Progenitor cell of endocrine pancreas (in vitro differentiated cells): Measurements from ENCODE around the gene MEX3A. TPM values are rescaled to one million over a fixed set of nuclear protein-coding genes. Genes with fewer than 3 reads are reported as not detected.
A peak's percentile ranks its signal among the peaks of the same experiment; 100 is the strongest.
"Not testable (repeated sequence)": the region's sequence is repeated elsewhere in the genome, so short reads cannot be mapped to it uniquely, and the experiment has no call there.

ENCODE experiments used
- DNase-seq: peaks from one replicate; pipeline ENCODE4 v3.0.0; 2021; ENCODE audit warnings: low spot score; ENCODE audit not compliant: unreplicated experiment
- H3K27ac Mint-ChIP-seq: 2 replicates; pipeline ENCODE4 v1.8.0; 2021; ENCODE audit warnings: mild to moderate bottlenecking, moderate library complexity, mixed read lengths
- H3K27me3 Mint-ChIP-seq: 2 replicates; pipeline ENCODE4 v1.8.0; 2021; ENCODE audit warnings: mixed read lengths
- H3K36me3 Mint-ChIP-seq: 2 replicates; pipeline ENCODE4 v1.8.0; 2022; ENCODE audit warnings: mixed read lengths; ENCODE audit not compliant: insufficient read depth
- H3K4me1 Mint-ChIP-seq: 2 replicates; pipeline ENCODE4 v1.8.0; 2021; ENCODE audit warnings: low read depth, mixed read lengths
- H3K4me3 Mint-ChIP-seq: 2 replicates; pipeline ENCODE4 v1.8.0; 2021; ENCODE audit warnings: low read depth, mild to moderate bottlenecking, moderate library complexity, mixed read lengths
- H3K9me3 Mint-ChIP-seq: 2 replicates; pipeline ENCODE4 v1.8.0; 2021; ENCODE audit warnings: low read depth, mixed read lengths
- total RNA-seq: library from RNA; stranded (reverse); gene quantifications from 2 replicates; pipeline ENCODE4 v1.2.1, GENCODE V29; 2021
- TF ChIP-seq, protein P1 (sequence below): fragments of 200-600 bp; sonication (generic); IDR thresholded peaks from one replicate; pipeline ENCODE4 v1.5.0; 2021; ENCODE audit warnings: antibody characterized with exemption, mild to moderate bottlenecking; ENCODE audit not compliant: unreplicated experiment

Gene MEX3A
- total RNA-seq, 1 donor from 2014 or later = 112 TPM

DNA sequence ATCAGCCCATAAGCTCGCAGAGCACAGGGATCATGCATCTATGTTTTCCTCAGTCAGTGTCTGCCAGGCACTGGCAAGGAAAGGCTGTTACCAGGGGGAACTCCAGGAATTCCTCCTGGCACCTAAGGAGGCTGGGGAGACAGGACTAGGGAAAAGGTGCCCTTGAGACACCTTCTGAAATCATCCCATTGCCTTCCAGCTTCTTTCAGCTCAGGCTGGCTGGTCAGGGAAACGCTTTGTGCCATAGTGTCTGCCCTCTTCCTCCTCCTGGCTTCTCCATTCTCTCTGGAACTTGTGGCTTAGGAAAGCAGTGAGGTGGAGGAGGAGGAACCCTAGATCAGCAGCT, 46.0 kb upstream of the MEX3A start:
- H3K27ac Mint-ChIP-seq = peak overlapping the region; percentile 52
- no peak overlapping the region for H3K4me3 Mint-ChIP-seq
- H3K27me3 Mint-ChIP-seq = no peaks in the 10 kb centered on the region
- peaks cover 22% of the 10 kb centered on the region for H3K4me1 Mint-ChIP-seq
- H3K36me3 Mint-ChIP-seq = peaks cover 7% of the 10 kb centered on the region
- TF ChIP-seq, protein P1, sequence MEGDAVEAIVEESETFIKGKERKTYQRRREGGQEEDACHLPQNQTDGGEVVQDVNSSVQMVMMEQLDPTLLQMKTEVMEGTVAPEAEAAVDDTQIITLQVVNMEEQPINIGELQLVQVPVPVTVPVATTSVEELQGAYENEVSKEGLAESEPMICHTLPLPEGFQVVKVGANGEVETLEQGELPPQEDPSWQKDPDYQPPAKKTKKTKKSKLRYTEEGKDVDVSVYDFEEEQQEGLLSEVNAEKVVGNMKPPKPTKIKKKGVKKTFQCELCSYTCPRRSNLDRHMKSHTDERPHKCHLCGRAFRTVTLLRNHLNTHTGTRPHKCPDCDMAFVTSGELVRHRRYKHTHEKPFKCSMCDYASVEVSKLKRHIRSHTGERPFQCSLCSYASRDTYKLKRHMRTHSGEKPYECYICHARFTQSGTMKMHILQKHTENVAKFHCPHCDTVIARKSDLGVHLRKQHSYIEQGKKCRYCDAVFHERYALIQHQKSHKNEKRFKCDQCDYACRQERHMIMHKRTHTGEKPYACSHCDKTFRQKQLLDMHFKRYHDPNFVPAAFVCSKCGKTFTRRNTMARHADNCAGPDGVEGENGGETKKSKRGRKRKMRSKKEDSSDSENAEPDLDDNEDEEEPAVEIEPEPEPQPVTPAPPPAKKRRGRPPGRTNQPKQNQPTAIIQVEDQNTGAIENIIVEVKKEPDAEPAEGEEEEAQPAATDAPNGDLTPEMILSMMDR = no peak
- no peaks in the 10 kb centered on the region for H3K9me3 Mint-ChIP-seq
- no peak for DNase-seq

DNA sequence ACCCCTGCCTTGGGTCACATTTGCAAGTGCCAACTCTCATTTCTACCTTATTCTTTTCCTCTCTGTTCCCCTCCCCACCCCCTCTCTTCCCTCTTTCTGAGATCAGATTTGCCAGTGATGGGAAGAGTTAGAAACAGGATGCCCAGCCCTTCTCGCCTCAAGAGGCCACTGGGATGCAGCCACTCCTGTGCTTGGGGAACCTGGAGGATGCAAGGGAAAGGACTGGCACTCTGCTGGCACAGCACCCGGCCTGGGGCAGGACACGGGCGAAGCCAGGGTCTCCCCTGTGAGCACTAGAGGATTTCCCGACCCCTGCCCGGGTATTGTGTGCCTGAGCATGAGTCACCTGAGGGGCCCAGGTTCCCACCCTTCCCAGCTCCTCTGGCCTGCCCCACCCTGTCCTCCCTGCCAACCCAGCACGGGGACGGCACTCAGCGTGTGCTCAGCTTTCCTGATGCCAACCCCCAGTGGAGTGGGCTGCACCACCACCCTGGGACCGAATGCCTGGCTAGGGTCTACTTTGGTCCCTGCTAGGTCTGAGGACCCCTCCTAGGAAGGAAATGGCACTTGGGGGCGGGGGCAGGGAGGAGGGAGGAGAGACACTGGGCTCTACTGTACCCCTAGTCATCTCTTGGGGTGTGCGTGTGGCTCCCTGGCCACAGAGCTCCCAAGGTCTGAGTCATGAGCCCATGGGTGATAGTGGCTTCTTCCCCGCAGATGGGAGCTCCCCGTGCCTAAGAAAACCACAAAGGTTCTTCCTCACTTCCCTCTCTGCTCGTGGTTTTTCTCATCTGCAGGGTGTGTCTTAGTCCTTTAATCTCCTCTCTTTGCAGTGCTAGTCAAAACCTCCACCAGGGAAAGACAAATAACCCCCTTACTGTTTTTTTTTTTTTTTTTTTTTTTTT, 44.6 kb upstream of the MEX3A start:
- TF ChIP-seq, protein P1 = no peak
- Mint-ChIP-seq H3K27ac (no peak overlapping the region), H3K4me3 (no peak overlapping the region), H3K9me3 (no peaks in the 10 kb centered on the region), H3K27me3 (no peaks in the 10 kb centered on the region), H3K4me1 (peaks cover 32% of the 10 kb centered on the region), H3K36me3 (peaks cover 7% of the 10 kb centered on the region)
- DNase-seq = no peak

DNA sequence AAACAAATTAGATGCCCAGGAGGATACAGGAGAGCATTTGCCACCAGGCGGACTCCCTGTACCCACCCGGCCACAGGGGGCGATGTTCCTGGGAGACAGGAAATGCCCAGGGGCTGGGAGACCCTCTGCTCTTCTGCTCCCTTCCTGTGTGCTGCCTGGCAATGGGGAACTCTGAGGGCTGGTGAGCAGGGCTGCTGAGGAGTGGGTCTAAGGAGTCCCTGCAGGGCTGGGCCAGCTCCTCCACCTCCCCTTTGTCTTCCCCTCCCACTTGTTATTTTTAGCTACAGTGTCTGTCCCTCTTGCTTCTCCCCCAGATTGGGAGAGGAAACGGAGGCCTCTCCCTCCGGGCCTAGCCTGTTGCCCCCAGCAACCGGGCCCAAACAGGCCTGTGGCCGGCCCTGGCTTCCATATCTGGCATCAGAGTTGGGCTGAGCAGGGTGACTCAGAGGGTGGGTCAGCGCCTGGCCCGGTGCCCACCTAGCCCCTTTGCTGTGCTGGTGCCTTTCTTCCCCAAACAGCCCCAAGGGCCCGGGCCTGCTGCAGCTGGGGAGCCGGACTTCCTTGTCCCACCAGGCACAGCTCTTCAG, 43.9 kb upstream of the MEX3A start:
- no peak for DNase-seq
- H3K4me1 Mint-ChIP-seq = peaks cover 32% of the 10 kb centered on the region
- peaks cover 5% of the 10 kb centered on the region for H3K36me3 Mint-ChIP-seq
- no peaks in the 10 kb centered on the region for H3K9me3 Mint-ChIP-seq
- H3K4me3 Mint-ChIP-seq = no peak overlapping the region
- TF ChIP-seq, protein P1 = peak; percentile 44
- no peak overlapping the region for H3K27ac Mint-ChIP-seq
- H3K27me3 Mint-ChIP-seq = no peaks in the 10 kb centered on the region

DNA sequence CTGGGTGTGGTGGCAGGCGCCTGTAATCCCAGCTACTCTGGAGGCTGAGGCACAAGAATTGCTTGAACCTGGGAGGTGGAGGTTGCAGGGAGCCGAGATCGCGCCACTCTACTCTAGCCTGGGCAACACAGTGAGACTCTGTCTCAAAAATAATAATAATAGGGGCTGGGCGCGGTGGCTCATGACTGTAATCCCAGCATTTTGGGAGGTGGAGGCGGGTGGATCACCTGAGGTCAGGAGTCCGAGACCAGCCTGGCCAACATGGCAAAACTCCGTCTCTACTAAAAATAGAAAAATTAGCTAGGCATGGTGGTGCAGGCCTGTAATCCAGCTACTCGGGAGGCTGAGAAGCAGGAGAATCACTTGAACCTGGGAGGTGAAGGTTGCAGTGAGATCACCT, 43.3 kb upstream of the MEX3A start:
- H3K4me3 Mint-ChIP-seq, DNase-seq, H3K27me3 Mint-ChIP-seq, H3K9me3 Mint-ChIP-seq, H3K36me3 Mint-ChIP-seq, H3K27ac Mint-ChIP-seq: not testable (repeated sequence)
- H3K4me1 Mint-ChIP-seq = peaks cover 32% of the 10 kb centered on the region

DNA sequence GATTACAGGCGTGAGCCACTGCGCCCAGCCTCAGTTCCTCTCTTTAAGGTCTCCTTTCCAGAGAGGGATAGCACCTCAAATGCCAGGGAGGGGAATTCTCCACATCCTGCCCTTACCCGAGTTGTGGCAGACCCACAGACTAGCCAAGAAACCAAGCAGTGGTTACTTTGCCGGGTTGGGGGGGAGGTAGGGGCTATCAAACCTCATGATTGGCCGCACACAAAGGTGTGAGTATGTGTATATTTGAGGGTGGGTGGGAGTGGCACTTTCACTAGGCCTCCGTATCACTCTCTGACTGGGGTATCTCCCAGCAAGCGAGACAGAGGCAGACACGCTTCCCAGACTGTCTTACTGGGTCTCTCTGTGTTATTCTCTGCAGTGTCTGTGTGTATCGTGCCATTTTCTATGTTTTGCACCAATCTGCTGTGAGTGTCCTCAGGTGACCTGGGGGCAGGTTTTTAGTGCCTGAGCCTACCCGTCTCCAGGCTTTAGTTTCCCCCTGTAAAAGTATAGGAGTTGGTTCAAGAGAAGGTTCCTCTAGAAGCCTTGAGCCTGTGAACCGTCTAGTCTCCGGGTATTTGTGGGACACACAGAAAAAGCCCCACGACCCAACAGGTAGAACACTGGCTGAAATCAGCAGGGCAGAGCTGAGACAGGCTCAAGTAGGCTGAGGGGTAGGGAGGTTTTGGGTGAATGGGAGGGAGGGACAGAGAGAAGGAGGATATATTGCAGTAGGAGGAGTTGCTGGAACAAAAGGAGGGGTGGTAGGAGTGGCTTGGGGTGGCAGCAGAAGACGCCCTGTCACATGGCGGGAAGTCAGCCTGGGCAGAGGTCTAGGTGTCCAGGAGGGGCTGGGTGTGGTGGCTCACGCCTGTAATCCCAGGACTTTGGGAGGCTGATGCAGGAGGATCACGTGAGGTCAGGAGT, 42.6 kb upstream of the MEX3A start:
- H3K9me3 Mint-ChIP-seq = no peaks in the 10 kb centered on the region
- TF ChIP-seq, protein P1 = no peak
- H3K27ac Mint-ChIP-seq = peak overlapping the region; percentile 94
- H3K4me3 Mint-ChIP-seq = no peak overlapping the region
- peaks cover 28% of the 10 kb centered on the region for H3K4me1 Mint-ChIP-seq
- peaks cover 6% of the 10 kb centered on the region for H3K36me3 Mint-ChIP-seq
- no peaks in the 10 kb centered on the region for H3K27me3 Mint-ChIP-seq
- DNase-seq = no peak
